ENCODE measurements around the gene RNF151. TPM values are rescaled to one million over a fixed set of nuclear protein-coding genes. Genes with fewer than 3 reads are reported as not detected.
A peak's percentile ranks its signal among the peaks of the same experiment; 100 is the strongest.
"Not testable (repeated sequence)": the region's sequence is repeated elsewhere in the genome, so short reads cannot be mapped to it uniquely, and the experiment has no call there.

Gene RNF151
- total RNA-seq, 1 donor from 2014 or later = not detected

- DNase-seq (ENCODE audit: low spot score) (no peak), ATAC-seq (no peak)
- intact Hi-C loops (cut with DNase I) = no loop called here
These were observed 29.6 kb upstream of the RNF151 start for GRCh38 chr16:1936945-1937479.

GRCh38 chr16:1938316-1938715 is 28.3 kb upstream of the RNF151 start:
- intact Hi-C loops (cut with DNase I) = no loop called here
- DNase-seq (ENCODE audit: low spot score) = no peak
- no peak for ATAC-seq

GRCh38 chr16:1938910-1939309 is 27.7 kb upstream of the RNF151 start:
- no peak for DNase-seq (ENCODE audit: low spot score)
- intact Hi-C loops (cut with DNase I) = no loop called here
- ATAC-seq = no peak

- ATAC-seq; intact Hi-C loops (cut with DNase I); DNase-seq (ENCODE audit: low spot score): not testable (repeated sequence)
These were observed 26.8 kb upstream of the RNF151 start for GRCh38 chr16:1939833-1940232.

- DNase-seq (ENCODE audit: low spot score) (no peak), ATAC-seq (no peak)
- intact Hi-C loops (cut with DNase I) = no loop called here
These were observed 26.1 kb upstream of the RNF151 start for GRCh38 chr16:1940273-1941161.

- intact Hi-C loops (cut with DNase I) = no loop called here
- ATAC-seq = no peak
- DNase-seq (ENCODE audit: low spot score) = no peak
These were observed 25.3 kb upstream of the RNF151 start for GRCh38 chr16:1941162-1942046.

GRCh38 chr16:1942047-1942809 is 24.4 kb upstream of the RNF151 start:
- intact Hi-C loops (cut with DNase I) = no loop called here
- DNase-seq (ENCODE audit: low spot score) = no peak
- ATAC-seq = peak; percentile 2

GRCh38 chr16:1942810-1943726 is 23.6 kb upstream of the RNF151 start, which contains the start of gene MSRB1:
Gene MSRB1, minus strand, starts transcription at chr16:1943199. Its CDS starts 43 bp downstream, at chr16:1943156.
- intact Hi-C loops (cut with DNase I) = no loop called here
- ATAC-seq (peak; percentile 98), DNase-seq (ENCODE audit: low spot score) (peak; percentile 100)

GRCh38 chr16:1944612-1945199 is 21.9 kb upstream of the RNF151 start:
- intact Hi-C loops (cut with DNase I) = no loop called here
- DNase-seq (ENCODE audit: low spot score) = no peak
- ATAC-seq = no peak

- DNase-seq (ENCODE audit: low spot score) (no peak), ATAC-seq (no peak)
- intact Hi-C loops (cut with DNase I) = no loop called here
These were observed 20.9 kb upstream of the RNF151 start for GRCh38 chr16:1945559-1946391.

GRCh38 chr16:1946495-1947368 is 19.9 kb upstream of the RNF151 start:
- DNase-seq (ENCODE audit: low spot score) (no peak), ATAC-seq (no peak)
- intact Hi-C loops (cut with DNase I) = no loop called here

GRCh38 chr16:1947369-1947670 is 19.3 kb upstream of the RNF151 start:
- no peak for ATAC-seq
- no peak for DNase-seq (ENCODE audit: low spot score)
- intact Hi-C loops (cut with DNase I) = no loop called here

GRCh38 chr16:1949507-1949906 is 17.1 kb upstream of the RNF151 start:
- DNase-seq (ENCODE audit: low spot score) (no peak), ATAC-seq (no peak)
- intact Hi-C loops (cut with DNase I) = no loop called here

GRCh38 chr16:1950047-1950446 is 16.6 kb upstream of the RNF151 start:
- DNase-seq (ENCODE audit: low spot score) = no peak
- intact Hi-C loops (cut with DNase I) = no loop called here
- ATAC-seq = no peak

- ATAC-seq = no peak
- no peak for DNase-seq (ENCODE audit: low spot score)
- intact Hi-C loops (cut with DNase I) = no loop called here
These were observed 16.1 kb upstream of the RNF151 start for GRCh38 chr16:1950559-1950958.

GRCh38 chr16:1953734-1954133 is 12.9 kb upstream of the RNF151 start:
- ATAC-seq = no peak
- no peak for DNase-seq (ENCODE audit: low spot score)
- intact Hi-C loops (cut with DNase I) = no loop called here

Data from sciatic nerve (tissue), 2 donors.